ENCODE data around the gene SLC40A1. TPM values are rescaled to one million over a fixed set of nuclear protein-coding genes. Genes with fewer than 3 reads are reported as not detected.

The SLC40A1 gene
- total and polyA plus RNA-seq, 8 donors: 21.3 to 147 (median 73.8) TPM

- intact Hi-C loops (cut with DNase I; ENCODE audit: low total_unique reads): no loop called here
- TF ChIP-seq CTCF (IDR thresholded peaks at IDR 0.05): no peak
- TF ChIP-seq POLR2AphosphoS5 (IDR thresholded peaks at IDR 0.05): no peak
- TF ChIP-seq EP300 (IDR thresholded peaks at IDR 0.05): no peak
- no peak for TF ChIP-seq POLR2A (IDR thresholded peaks at IDR 0.05)
Observed at GRCh38 chr2:189551808-189552207, 28.8 kb downstream of the SLC40A1 start.

GRCh38 chr2:189549449-189549832 lies 31.1 kb downstream of the SLC40A1 start:
- peak overlapping the region in 3 of 5 donors; percentile 22 to 56 (median 50) for H3K27ac ChIP-seq
- DNase-seq: peak in 1 of 2 donors; percentile 61
- TF ChIP-seq POLR2A (IDR thresholded peaks at IDR 0.05) (no peak), POLR2AphosphoS5 (IDR thresholded peaks at IDR 0.05) (no peak), EP300 (IDR thresholded peaks at IDR 0.05) (no peak), CTCF (IDR thresholded peaks at IDR 0.05) (no peak)
- WGBS, 5 donors: 32 to 48% (median 40%) methylated on average over 2 of the region's 2 CpGs
- H3K4me3 ChIP-seq: no peak overlapping the region
- H3K27me3 ChIP-seq: no peaks in the 10 kb centered on the region
- no peaks in the 10 kb centered on the region for H3K36me3 ChIP-seq
- intact Hi-C loops (cut with DNase I; ENCODE audit: low total_unique reads): no loop called here
- peaks cover 10 to 55% (median 34%) of the 10 kb centered on the region in 4 donors for H3K4me1 ChIP-seq
- no peaks in the 10 kb centered on the region for H3K9me3 ChIP-seq

More at GRCh38 chr2:189551808-189552207, 28.8 kb downstream of the SLC40A1 start:
- no peaks in the 10 kb centered on the region for H3K27me3 ChIP-seq
- no peak overlapping the region for H3K4me3 ChIP-seq
- H3K36me3 ChIP-seq: no peaks in the 10 kb centered on the region
- H3K9me3 ChIP-seq: no peaks in the 10 kb centered on the region
- DNase-seq: no peak
- peaks cover 16 to 76% (median 38%) of the 10 kb centered on the region in 4 donors for H3K4me1 ChIP-seq
- peak overlapping the region in 3 of 5 donors; percentile 41 to 69 (median 60) for H3K27ac ChIP-seq

DNA sequence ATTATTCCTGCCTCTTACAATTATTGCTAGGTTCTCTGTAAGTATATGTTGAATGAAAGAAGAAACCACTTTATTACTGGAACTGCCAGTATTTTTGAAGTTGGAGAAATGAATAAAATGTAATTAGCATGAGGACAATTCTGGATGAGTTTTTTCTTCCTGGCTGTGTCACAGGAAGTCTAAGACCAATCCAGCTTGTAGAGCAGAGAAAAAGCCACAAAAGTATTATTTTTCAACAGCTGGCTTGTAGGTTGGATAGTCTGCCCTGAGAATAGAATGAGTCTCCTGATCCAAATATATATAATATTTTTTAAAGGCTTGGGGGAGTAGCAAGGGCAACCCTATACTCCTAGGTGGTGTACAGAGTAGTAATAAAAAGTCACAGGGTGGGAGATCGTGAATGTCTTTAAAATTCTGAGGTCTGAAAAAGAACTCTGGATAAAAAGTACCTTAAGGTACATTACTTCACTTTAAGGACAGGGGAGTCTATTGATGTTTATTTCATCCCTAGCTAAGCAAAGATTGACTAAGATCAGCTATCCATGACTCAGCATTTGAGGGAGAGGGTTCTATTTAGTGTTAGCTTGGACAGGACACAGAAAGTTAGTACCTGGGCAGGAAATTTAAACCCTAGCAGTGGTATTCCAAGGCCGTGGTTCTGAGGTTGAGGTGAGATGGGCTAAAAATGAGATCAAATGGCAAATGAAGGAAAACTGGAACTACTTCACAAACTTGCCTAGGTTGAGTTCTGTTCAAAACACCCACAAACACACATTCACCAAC lies 31.7 kb downstream of the SLC40A1 start:
- H3K9me3 ChIP-seq: no peaks in the 10 kb centered on the region
- peak overlapping the region in 3 of 5 donors; percentile 22 to 56 (median 50) for H3K27ac ChIP-seq
- WGBS, 5 donors: 54 to 76% (median 71%) methylated on average over 2 of the region's 2 CpGs
- peaks cover 10 to 53% (median 31%) of the 10 kb centered on the region in 4 donors for H3K4me1 ChIP-seq
- TF ChIP-seq POLR2AphosphoS5 (IDR thresholded peaks at IDR 0.05): no peak
- TF ChIP-seq POLR2A (IDR thresholded peaks at IDR 0.05): no peak
- no peak for TF ChIP-seq CTCF (IDR thresholded peaks at IDR 0.05)
- no peak for TF ChIP-seq EP300 (IDR thresholded peaks at IDR 0.05)
- no peak for DNase-seq
- intact Hi-C loops (cut with DNase I; ENCODE audit: low total_unique reads): no loop called here
- H3K27me3 ChIP-seq: no peaks in the 10 kb centered on the region
- no peak overlapping the region for H3K4me3 ChIP-seq
- H3K36me3 ChIP-seq: no peaks in the 10 kb centered on the region

GRCh38 chr2:189545418-189545817 lies 35.2 kb downstream of the SLC40A1 start:
- H3K9me3 ChIP-seq: no peaks in the 10 kb centered on the region
- intact Hi-C loops (cut with DNase I; ENCODE audit: low total_unique reads): no loop called here
- no peak for DNase-seq
- H3K27ac ChIP-seq: peak overlapping the region in 4 of 5 donors; percentile 36 to 78 (median 51)
- H3K4me3 ChIP-seq: no peak overlapping the region
- 24 to 90% (median 78%) methylated on average over 1 of the region's 1 CpG for WGBS, 5 donors
- no peaks in the 10 kb centered on the region for H3K36me3 ChIP-seq
- peaks cover 8 to 50% (median 27%) of the 10 kb centered on the region in 4 donors for H3K4me1 ChIP-seq
- TF ChIP-seq POLR2AphosphoS5 (IDR thresholded peaks at IDR 0.05) (no peak), CTCF (IDR thresholded peaks at IDR 0.05) (no peak), EP300 (IDR thresholded peaks at IDR 0.05) (no peak), POLR2A (IDR thresholded peaks at IDR 0.05) (no peak)
- H3K27me3 ChIP-seq: no peaks in the 10 kb centered on the region
